HG03442 (cell line): ENCODE results near the gene GHR.
"Not testable (repeated sequence)": the region's sequence is repeated elsewhere in the genome, so short reads cannot be mapped to it uniquely, and the experiment has no call there.

Source experiments
- ATAC-seq: cut with Tn5 transposase; IDR thresholded peaks from one replicate; pipeline ENCODE4 v1.9.1; 2021; ENCODE audit warnings: mild to moderate bottlenecking, moderate library complexity; ENCODE audit not compliant: unreplicated experiment

Gene GHR

GRCh38 chr5:42638972-42639371 lies 215.7 kb downstream of the GHR start:
- no peak for ATAC-seq

GRCh38 chr5:42640835-42641234 lies 217.6 kb downstream of the GHR start:
- no peak for ATAC-seq

DNA sequence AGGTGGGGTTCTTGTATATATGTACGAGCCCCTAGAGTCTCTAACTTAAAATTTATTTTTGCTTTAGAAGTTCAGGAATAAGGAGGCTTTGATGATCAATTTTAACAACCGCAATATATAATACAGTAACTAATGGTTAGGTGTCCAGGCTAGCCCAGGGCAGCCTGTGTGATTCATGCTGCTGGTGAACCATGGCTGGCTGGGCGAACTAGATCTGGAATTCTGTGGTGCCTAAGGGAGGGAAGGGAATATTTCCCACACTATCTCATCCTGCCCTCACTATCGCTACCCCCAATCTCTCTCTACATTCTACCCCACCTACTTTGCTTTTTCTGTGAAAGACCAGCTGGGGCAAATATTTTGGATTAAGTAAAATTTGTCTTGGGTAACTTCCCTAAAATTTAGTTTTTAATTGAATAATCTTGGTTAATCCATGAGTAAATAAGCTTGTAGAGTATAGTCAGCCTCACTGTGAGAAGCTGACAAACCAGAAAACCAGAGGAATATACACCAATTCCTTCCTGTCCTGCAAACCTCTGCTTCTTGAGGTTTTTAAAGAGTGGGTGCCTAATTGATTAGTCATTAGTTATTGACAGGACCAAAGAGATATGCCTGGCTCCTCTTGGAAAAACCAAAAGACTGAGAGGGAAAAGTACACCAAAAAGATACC lies 218.2 kb downstream of the GHR start:
- ATAC-seq: no peak

DNA sequence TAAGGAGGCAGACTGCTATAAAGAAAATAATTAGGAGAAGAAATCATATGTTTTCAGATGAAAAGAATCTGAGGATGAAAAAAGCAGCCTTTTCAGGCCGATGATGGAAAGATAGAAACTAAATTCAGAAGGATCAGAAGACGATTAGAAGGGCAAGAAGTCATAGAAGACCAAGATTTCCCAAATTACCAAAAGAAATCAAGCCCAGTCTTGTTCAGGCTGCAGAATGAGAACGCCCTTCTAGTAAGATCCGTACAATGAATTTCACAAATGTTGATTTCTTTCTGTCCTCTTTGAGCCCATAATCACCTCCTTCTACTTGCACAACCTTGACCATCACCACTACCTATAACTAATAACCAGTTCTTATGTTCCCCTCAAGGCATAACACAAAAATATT lies 218.8 kb downstream of the GHR start:
- no peak for ATAC-seq

DNA sequence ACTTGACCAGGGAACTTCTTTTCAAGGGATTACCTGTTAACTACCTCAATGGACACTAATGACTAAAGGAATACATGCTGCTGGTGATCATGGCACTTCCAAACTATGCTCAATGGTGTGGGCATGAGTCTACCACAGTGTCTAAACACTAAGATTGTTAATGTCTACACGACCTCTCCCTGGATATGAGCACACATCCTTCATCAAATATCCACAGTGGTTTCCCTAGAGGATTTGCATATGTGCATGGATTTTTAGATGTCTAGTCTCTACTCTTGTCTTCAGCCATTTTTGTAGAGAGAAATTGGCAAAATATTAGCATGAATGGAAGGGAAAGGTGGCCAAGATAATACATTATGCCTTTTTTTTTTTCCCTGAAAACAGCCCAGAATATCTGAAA lies 220.1 kb downstream of the GHR start:
- ATAC-seq: no peak

DNA sequence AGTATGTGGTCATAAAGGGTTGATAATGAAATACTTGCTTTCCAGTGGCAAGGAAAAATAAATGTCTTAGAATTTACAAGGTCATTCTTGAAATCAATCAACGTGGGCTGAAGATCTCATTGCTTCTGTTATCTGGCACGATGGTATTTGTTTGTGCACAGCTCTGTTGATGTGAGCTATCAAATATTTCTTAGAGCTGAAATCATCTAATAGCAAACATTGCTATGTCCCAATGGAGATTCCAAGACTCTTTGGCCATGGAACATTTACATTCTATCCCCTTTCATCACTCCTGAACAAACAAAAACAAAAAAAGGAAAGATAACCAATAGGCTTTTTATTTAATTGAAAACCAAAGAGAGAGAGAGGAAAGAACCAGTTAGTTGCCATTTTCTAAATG lies 221.9 kb downstream of the GHR start:
- no peak for ATAC-seq

- no peak for ATAC-seq
These were observed 224.8 kb downstream of the GHR start for GRCh38 chr5:42648036-42648435.

- ATAC-seq: no peak
These were observed 225.7 kb downstream of the GHR start for GRCh38 chr5:42648915-42649314.

- ATAC-seq: no peak
These were observed 226.8 kb downstream of the GHR start for GRCh38 chr5:42650084-42650483.

DNA sequence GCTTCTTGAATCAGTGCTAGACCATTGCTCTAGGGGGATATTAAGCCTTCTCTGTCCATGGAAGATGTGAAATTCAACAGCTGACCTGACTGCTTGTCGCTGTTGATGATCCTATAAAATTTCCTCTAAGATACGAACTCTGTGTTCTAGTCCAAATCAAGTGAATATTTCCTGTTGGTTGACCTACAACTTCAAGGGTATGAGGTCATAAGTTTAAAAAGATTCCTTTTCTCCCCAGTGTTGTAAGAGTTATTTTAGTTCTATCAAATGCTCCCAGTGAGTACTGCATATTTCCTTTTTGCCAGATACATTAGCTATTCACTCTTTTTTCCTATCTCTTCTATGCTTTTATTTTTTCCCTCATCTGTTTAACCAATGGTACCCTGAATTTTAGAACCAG lies 230.5 kb downstream of the GHR start:
- ATAC-seq: no peak

- no peak for ATAC-seq
These were observed 231.4 kb downstream of the GHR start for GRCh38 chr5:42654645-42655044.

GRCh38 chr5:42655982-42656650 lies 232.9 kb downstream of the GHR start:
- ATAC-seq: no peak

DNA sequence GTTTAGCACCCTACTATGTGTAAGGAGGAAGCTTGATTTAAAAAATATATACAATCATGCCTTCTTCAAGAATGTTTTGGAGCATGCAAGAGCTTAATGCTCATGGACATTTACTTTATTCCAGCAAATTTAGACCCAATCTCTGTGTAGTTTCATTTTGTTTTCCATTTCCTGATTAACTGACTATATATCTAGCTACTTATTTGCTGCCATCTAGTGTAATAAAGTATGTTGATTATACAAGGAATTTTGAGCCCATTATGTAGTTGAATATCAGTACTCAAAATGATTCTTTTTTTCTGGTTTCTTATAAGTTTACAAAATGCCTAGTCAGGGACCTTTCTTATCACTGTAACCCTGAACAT lies 233.4 kb downstream of the GHR start:
- no peak for ATAC-seq

DNA sequence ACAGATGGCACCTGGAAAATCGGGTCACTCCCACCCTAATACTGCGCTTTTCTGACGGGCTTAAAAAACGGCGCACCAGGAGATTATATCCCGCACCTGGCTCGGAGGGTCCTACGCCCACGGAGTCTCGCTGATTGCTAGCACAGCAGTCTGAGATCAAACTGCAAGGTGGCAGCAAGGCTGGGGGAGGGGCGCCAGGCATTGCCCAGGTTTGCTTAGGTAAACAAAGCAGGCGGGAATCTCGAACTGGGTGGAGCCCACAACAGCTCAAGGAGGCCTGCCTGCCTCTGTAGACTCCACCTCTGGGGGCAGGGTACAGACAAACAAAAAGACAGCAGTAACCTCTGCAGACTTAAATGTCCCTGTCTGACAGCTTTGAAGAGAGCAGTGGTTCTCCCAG lies 236.6 kb downstream of the GHR start:
- ATAC-seq: not testable (repeated sequence)

DNA sequence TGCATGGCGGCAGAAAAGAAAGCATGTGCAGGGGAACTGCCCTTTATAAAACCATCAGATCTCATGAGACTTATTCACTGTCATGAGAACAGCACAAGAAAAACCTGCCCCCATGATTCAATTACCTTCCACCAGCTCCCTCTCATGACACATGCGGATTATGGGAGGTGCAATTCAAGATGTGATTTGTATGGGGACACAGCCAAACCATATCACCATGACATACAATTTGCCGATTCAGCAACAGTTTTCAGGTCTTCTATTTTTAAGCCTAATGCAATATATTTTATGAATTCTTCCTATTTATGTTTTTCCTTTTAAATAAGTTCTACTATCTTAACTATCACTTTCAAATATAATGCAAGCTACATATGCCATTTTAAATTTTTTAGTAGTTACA lies 242.6 kb downstream of the GHR start:
- ATAC-seq: no peak

- no peak for ATAC-seq
These were observed 243.6 kb downstream of the GHR start for GRCh38 chr5:42666869-42667268.

- ATAC-seq: no peak
These were observed 245.0 kb downstream of the GHR start for GRCh38 chr5:42668254-42668653.

- ATAC-seq: no peak
These were observed 249.7 kb downstream of the GHR start for GRCh38 chr5:42672925-42673324.

DNA sequence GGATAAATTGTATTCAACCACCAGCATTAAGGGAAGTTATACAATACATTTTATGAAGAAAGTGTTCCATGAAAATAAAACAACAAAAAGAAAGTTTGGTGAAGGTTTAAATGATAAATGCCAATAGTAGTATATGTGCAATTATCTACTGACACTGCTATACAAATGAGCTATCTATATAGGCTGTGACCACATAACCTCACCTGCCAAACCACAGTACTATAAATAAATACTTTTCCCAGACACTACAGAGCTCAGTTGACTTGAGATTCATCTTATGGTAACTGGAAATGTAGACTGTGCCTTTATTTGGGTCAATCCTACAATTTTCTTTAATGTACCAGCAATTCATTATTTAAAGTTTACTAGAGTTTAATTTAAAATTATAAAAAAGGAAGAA lies 252.4 kb downstream of the GHR start:
- no peak for ATAC-seq

GRCh38 chr5:42676362-42676761 lies 253.1 kb downstream of the GHR start:
- ATAC-seq: no peak

DNA sequence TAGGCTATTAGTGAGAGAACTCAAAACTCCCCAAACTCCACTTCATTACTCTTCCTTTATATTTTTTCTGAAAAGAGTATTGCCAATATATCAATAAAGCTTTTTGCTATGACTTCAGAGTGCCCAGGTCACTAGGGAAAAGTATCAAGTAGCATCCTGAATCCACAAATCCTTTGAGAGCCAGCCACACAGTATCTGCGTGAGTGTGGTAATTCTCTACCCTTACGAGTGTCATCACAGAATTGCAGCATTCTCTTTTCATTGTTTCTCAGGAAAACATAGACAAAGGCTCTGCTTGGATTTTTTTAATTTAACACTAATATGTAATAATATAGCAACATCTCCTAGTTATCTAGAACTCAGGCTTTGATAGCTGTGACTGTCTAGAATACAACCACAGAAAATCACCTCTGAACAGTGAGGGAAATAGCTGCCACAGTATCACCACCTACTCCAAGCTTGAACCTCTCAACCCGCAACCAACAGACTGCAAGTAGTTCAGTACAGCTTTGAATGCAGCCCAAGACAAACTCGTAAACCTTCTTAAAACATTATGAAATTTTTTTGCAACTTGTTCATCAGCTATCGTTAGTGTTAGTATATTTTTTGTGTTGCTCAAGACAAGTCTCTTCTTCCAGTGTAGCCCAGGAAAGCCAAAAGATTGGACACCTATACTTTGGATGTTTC lies 254.1 kb downstream of the GHR start:
- ATAC-seq: no peak

- ATAC-seq: no peak
These were observed 256.8 kb downstream of the GHR start for GRCh38 chr5:42680046-42680445.
